NB4 (cell line): ENCODE measurements around the gene LILRA5.

Source experiments
- DNase-seq: peaks from one replicate; pipeline ENCODE4 v3.0.0; 2010; ENCODE audit warnings: low read depth
- H3K4me3 ChIP-seq: one replicate; pipeline ENCODE4 v1.5.1; 2011; ENCODE audit warnings: mild to moderate bottlenecking, low read depth, low read length, moderate library complexity
- CTCF ChIP-seq: IDR thresholded peaks from one replicate; pipeline ENCODE4 v1.5.1; 2012; ENCODE audit warnings: low read depth, low read length
- MYC ChIP-seq: IDR thresholded peaks from 2 replicates; pipeline ENCODE4 v1.6.1; 2011; ENCODE audit warnings: low read depth, low read length
- POLR2A ChIP-seq: IDR thresholded peaks from 2 replicates; pipeline ENCODE4 v1.6.1; 2011; ENCODE audit warnings: mild to moderate bottlenecking; ENCODE audit not compliant: insufficient read length; ENCODE audit errors: extremely low read depth
- TF ChIP-seq, protein P1 (sequence below): IDR thresholded peaks from 2 replicates; pipeline ENCODE4 v1.6.1; 2011; ENCODE audit warnings: low read depth, low read length

The LILRA5 gene

GRCh38 chr19:54315956-54316355 is 3.0 kb upstream of the LILRA5 start:
- TF ChIP-seq, protein P1, sequence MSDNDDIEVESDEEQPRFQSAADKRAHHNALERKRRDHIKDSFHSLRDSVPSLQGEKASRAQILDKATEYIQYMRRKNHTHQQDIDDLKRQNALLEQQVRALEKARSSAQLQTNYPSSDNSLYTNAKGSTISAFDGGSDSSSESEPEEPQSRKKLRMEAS, result no peak
- no peak for TF ChIP-seq POLR2A
- no peak for TF ChIP-seq MYC
- TF ChIP-seq CTCF, result no peak
- no peak overlapping the region for H3K4me3 ChIP-seq
- DNase-seq, result no peak

DNA sequence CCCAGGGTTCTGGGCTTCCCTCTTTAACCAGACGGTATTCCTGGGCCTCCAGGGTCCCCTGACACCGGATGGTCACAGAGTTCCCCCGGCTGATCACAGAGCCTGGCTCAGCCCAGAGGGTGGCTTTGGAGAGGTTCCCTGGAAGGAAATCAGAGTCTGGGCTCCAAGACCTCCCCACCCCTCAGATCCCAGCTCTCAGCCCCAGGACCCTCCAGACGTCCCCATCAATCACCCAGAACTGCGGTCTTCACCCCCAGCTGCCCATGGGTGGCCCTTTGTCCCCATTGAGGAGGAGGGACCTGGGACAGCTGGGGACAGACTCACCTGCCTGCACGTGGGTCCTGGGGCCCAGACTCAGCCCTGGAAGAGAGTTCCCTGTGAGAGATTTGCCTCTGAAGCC is 955 bp downstream of the LILRA5 start:
- no peak overlapping the region for H3K4me3 ChIP-seq
- TF ChIP-seq, protein P1, result no peak
- TF ChIP-seq CTCF, result no peak
- no peak for TF ChIP-seq MYC
- TF ChIP-seq POLR2A, result no peak
- DNase-seq, result no peak

- DNase-seq, result no peak
- no peak overlapping the region for H3K4me3 ChIP-seq
- TF ChIP-seq MYC, result no peak
- TF ChIP-seq POLR2A, result no peak
- TF ChIP-seq CTCF, result no peak
- TF ChIP-seq, protein P1, result no peak
Observed at GRCh38 chr19:54311486-54311885, 1.5 kb downstream of the LILRA5 start.

DNA sequence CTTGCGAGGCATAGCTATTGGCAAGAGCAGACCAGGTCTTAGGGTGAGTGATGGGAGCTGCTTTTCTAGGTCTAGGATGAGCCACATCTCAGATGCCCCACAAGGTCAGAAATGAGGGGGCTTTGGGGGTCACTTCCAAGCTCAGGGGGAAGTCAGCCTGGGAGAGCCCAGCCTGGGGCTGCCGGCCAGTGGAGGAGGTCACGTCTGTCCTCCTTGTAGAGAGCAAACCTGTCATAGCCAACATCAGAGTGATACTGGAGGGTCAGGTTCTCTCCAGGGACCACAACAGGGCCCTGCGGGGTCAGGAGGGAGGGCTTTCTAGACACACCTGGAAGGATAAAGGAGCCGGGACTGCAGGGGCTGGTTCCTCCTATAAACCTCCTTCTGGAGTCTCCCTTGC is 2.4 kb downstream of the LILRA5 start:
- no peak for DNase-seq
- no peak overlapping the region for H3K4me3 ChIP-seq
- TF ChIP-seq POLR2A (no peak), MYC (no peak)

DNA sequence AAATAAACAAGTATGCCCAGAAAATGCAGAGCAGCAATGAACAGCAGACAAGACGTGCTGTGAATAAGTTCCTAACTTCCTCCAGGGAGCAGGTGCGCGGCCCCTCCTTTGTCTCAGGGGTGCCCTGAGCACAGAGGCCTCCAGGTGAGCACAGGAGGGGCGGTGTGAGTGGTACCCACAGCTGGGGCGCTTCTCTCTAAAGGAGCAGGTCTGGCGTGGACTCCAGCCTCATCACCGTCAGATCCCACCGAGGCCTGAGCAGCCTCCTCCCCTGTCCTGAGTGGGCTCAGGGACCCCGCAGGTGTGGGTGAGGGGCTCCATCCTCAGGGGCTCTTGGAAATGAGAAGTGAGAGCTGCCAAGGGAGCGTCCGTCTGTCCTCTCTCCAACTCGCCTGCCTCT is 3.2 kb downstream of the LILRA5 start:
- TF ChIP-seq CTCF (no peak), MYC (no peak), POLR2A (no peak)
- TF ChIP-seq, protein P1, result no peak
- H3K4me3 ChIP-seq, result no peak overlapping the region
- DNase-seq, result no peak

DNA sequence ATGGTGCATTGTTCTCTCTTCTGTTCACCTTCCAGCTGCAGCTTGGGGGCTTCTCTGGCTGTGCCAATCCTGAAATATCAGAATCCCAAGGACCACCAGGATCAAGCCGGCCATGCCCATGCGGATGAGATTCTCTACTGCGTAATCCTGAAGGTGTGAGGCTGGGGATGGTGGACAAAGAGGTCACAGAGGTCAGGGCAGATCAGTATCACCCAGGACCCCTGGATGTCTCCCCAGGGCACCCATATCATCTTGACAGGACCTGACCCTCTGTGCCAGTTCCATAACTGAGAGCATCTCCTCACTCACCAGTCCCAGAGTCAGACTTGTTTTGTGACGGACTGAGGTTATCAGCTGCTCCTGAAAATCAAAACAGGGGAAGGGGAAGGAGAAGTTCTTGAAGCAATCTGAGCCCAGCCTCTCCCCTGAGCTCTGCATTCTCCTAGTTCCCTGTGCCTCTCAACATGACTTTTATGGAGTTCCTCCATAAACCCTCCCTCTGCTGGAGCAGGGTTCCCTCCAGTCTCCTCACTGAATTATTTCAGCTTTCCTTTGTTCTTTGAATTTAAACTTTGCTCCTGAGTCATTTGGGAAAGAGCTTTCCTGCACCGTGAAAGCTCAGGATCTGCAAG is 5.5 kb downstream of the LILRA5 start:
- DNase-seq, result no peak
- no peak overlapping the region for H3K4me3 ChIP-seq
- TF ChIP-seq CTCF, result no peak
- TF ChIP-seq, protein P1, result no peak
- no peak for TF ChIP-seq POLR2A
- no peak for TF ChIP-seq MYC
